HEK293 (cell line): ENCODE results near the gene RCL1.
A peak's percentile ranks its signal among the peaks of the same experiment; 100 is the strongest.
"Not testable (repeated sequence)": the region's sequence is repeated elsewhere in the genome, so short reads cannot be mapped to it uniquely, and the experiment has no call there.

Experiments used
- CTCF ChIA-PET: fragments of 350-600 bp; formaldehyde crosslinking; extraction: SDS; loops from one replicate; lab custom pipeline; 2021; ENCODE audit warnings: antibody characterized with exemption; lab: Yijun Ruan, JAX
- POLR2A ChIA-PET: fragments of 300-600 bp; formaldehyde crosslinking; extraction: SDS; loops from one replicate; lab custom pipeline; 2020; ENCODE audit warnings: antibody characterized with exemption, inconsistent platforms; lab: Yijun Ruan, JAX
- H3K27ac ChIP-seq: fragments of 200-500 bp; sonication (Bioruptor generic); 2 replicates; pipeline ENCODE4 v1.5.1; 2014; ENCODE audit warnings: low read depth, low read length, control low read depth, inconsistent platforms; ENCODE audit errors: extremely low read depth
- H3K36me3 ChIP-seq, 2 experiments: fragments of 200-500 bp in 1 of 2; sonication (Bioruptor generic) in 1 of 2; 1 replicate in 1 of 2; 2 replicates in 1 of 2; pipeline ENCODE4 v1.5.1; 2014 to 2017; ENCODE audit warnings: inconsistent platforms in 2 of 2, low read length in 2 of 2; ENCODE audit not compliant: control insufficient read depth in 2 of 2, insufficient read depth in 1 of 2
- H3K4me1 ChIP-seq: fragments of 200-500 bp; sonication (Bioruptor generic); 2 replicates; pipeline ENCODE4 v1.5.1; 2014; ENCODE audit warnings: mild to moderate bottlenecking, low read length, inconsistent platforms; ENCODE audit not compliant: control insufficient read depth, insufficient read depth
- H3K4me3 ChIP-seq: 2 replicates; pipeline ENCODE4 v1.5.1; 2011; ENCODE audit warnings: low read depth, mild to moderate bottlenecking, control low read depth, low read length, moderate library complexity
- H3K9me3 ChIP-seq: fragments of 200-500 bp; sonication (Bioruptor generic); 2 replicates; pipeline ENCODE4 v1.5.1; 2014; ENCODE audit warnings: low read depth, low read length, inconsistent platforms; ENCODE audit not compliant: control insufficient read depth, insufficient read depth
- OSR2 ChIP-seq: fragments of 450-650 bp; formaldehyde crosslinking; IDR thresholded peaks from 2 replicates; pipeline ENCODE4 v1.5.1; 2016; ENCODE audit warnings: missing biosample characterization, missing genetic modification characterization
- YY1 ChIP-seq: fragments of 450-650 bp; formaldehyde crosslinking; IDR thresholded peaks from 2 replicates; pipeline ENCODE4 v1.5.1; 2018; ENCODE audit warnings: missing biosample characterization, missing genetic modification characterization
- ZBTB1 ChIP-seq: fragments of 450-650 bp; formaldehyde crosslinking; IDR thresholded peaks from 2 replicates; pipeline ENCODE4 v1.5.1; 2016; ENCODE audit warnings: missing biosample characterization, missing genetic modification characterization
- ZNF132 ChIP-seq: fragments of 450-650 bp; formaldehyde crosslinking; IDR thresholded peaks from 2 replicates; pipeline ENCODE4 v1.5.1; 2017; ENCODE audit warnings: missing biosample characterization, missing genetic modification characterization, borderline replicate concordance
- ZNF146 ChIP-seq: fragments of 450-650 bp; formaldehyde crosslinking; IDR thresholded peaks from 2 replicates; pipeline ENCODE4 v1.5.1; 2016; ENCODE audit warnings: missing biosample characterization, missing genetic modification characterization
- ZNF174 ChIP-seq: fragments of 450-650 bp; formaldehyde crosslinking; IDR thresholded peaks from 2 replicates; pipeline ENCODE4 v1.5.0; 2017; ENCODE audit warnings: missing biosample characterization, mild to moderate bottlenecking, missing genetic modification characterization
- ZNF26 ChIP-seq: fragments of 450-650 bp; formaldehyde crosslinking; IDR thresholded peaks from 2 replicates; pipeline ENCODE4 v1.5.1; 2016; ENCODE audit warnings: missing biosample characterization, missing genetic modification characterization
- ZNF341 ChIP-seq: fragments of 450-650 bp; formaldehyde crosslinking; IDR thresholded peaks from 2 replicates; pipeline ENCODE4; 2016; ENCODE audit warnings: low read depth, missing biosample characterization, missing genetic modification characterization
- ZNF473 ChIP-seq: fragments of 450-650 bp; formaldehyde crosslinking; IDR thresholded peaks from 2 replicates; pipeline ENCODE4 v1.5.1; 2017; ENCODE audit warnings: missing biosample characterization, missing genetic modification characterization
- ZNF488 ChIP-seq: fragments of 450-650 bp; formaldehyde crosslinking; IDR thresholded peaks from 2 replicates; pipeline ENCODE4 v1.5.1; 2016; ENCODE audit warnings: missing biosample characterization, missing genetic modification characterization
- ZNF558 ChIP-seq: fragments of 450-650 bp; formaldehyde crosslinking; IDR thresholded peaks from 2 replicates; pipeline ENCODE4 v1.5.1; 2016; ENCODE audit warnings: missing biosample characterization, missing genetic modification characterization
- ZNF639 ChIP-seq: fragments of 450-650 bp; formaldehyde crosslinking; IDR thresholded peaks from 2 replicates; pipeline ENCODE4 v1.5.1; 2016; ENCODE audit warnings: missing biosample characterization, missing genetic modification characterization
- ZSCAN16 ChIP-seq: fragments of 450-650 bp; formaldehyde crosslinking; IDR thresholded peaks from 2 replicates; pipeline ENCODE4 v1.5.1; 2016; ENCODE audit warnings: missing biosample characterization, missing genetic modification characterization

Gene RCL1

GRCh38 chr9:4793459-4794395, 983 bp downstream of the RCL1 start:
- TF ChIP-seq ZNF488 (tag by site-specific recombination), result no peak
- no peak for TF ChIP-seq ZBTB1 (tag by site-specific recombination)
- TF ChIP-seq ZNF132, result no peak
- peak; percentile 80 for TF ChIP-seq ZNF341 (tag by site-specific recombination)
- H3K4me1 ChIP-seq, result no peaks in the 10 kb centered on the region
- H3K9me3 ChIP-seq, result no peaks in the 10 kb centered on the region
- peak overlapping the region; percentile 96 for H3K4me3 ChIP-seq
- POLR2A ChIA-PET, result interaction anchor here (0.5 to 1.8 kb wide), 5 partner anchors 26 to 1553 kb away, joined by 3 to 11 read pairs (median 3); partner anchors contain the start of genes CDC37L1 and JAK2
- H3K36me3 ChIP-seq, result no peaks in the 10 kb centered on the region
- H3K27ac ChIP-seq, result no peak overlapping the region; the same call in 1 of the 2 replicates
- CTCF ChIA-PET, result interaction anchor here (0.6 to 2.3 kb wide), 8 partner anchors 16 to 1480 kb away, joined by 3 to 11 read pairs (median 4); no protein-coding TSS in a partner anchor

- H3K27ac ChIP-seq, result no peak overlapping the region
- POLR2A ChIA-PET, result no interaction called here
- no peaks in the 10 kb centered on the region for H3K4me1 ChIP-seq
- no peak for TF ChIP-seq OSR2 (tag by site-specific recombination)
- TF ChIP-seq YY1 (tag by site-specific recombination), result no peak
- TF ChIP-seq ZSCAN16, result no peak
- TF ChIP-seq ZNF174 (tag by site-specific recombination), result no peak
- TF ChIP-seq ZNF639, result no peak
- no peak for TF ChIP-seq ZNF558 (tag by site-specific recombination)
- no peak for TF ChIP-seq ZNF26 (tag by site-specific recombination)
- no peaks in the 10 kb centered on the region for H3K9me3 ChIP-seq
- CTCF ChIA-PET, result interaction anchor here (1.3 to 1.4 kb wide), 2 partner anchors 32 to 34 kb away, joined by 3 to 6 read pairs; no protein-coding TSS in a partner anchor
- H3K4me3 ChIP-seq, result no peak overlapping the region
- no peaks in the 10 kb centered on the region for H3K36me3 ChIP-seq
These were observed 1.9 kb downstream of the RCL1 start for GRCh38 chr9:4794691-4795090.

- H3K36me3 ChIP-seq, H3K9me3 ChIP-seq, H3K27ac ChIP-seq, POLR2A ChIA-PET, H3K4me1 ChIP-seq, H3K4me3 ChIP-seq: not testable (repeated sequence)
- CTCF ChIA-PET, result interaction anchor here (1.3 to 2.1 kb wide), 2 partner anchors 32 to 193 kb away, joined by 3 to 6 read pairs; no protein-coding TSS in a partner anchor
These were observed 2.4 kb downstream of the RCL1 start for GRCh38 chr9:4795108-4795507.

GRCh38 chr9:4796530-4796929, 3.8 kb downstream of the RCL1 start:
- TF ChIP-seq ZNF146 (tag by site-specific recombination) (peak; percentile 70; the same call in 1 of the 2 replicates), ZNF473 (tag by site-specific recombination) (no peak)
- TF ChIP-seq, all 188 proteins: peak for 1
- ChIA-PET CTCF (interaction anchor here (0.6 to 2.2 kb wide), 16 partner anchors 9 to 1891 kb away, joined by 3 to 15 read pairs (median 4); no protein-coding TSS in a partner anchor), POLR2A (no interaction called here)
- H3K4me1 ChIP-seq, result no peaks in the 10 kb centered on the region
- H3K9me3 ChIP-seq, result no peaks in the 10 kb centered on the region
- no peaks in the 10 kb centered on the region for H3K36me3 ChIP-seq
- no peak overlapping the region for H3K27ac ChIP-seq
- no peak overlapping the region for H3K4me3 ChIP-seq
